Measurements from ENCODE around the gene BBX. TPM values are rescaled to one million over a fixed set of nuclear protein-coding genes. Genes with fewer than 3 reads are reported as not detected.

The BBX gene
- total and polyA plus RNA-seq, 7 experiments from 2014 or later, result 44.3 to 120 (median 93.4) TPM

GRCh38 chr3:107670986-107671385 is 148.2 kb downstream of the BBX start:
- Mint-ChIP-seq H3K27ac (no peak overlapping the region), H3K9me3 (no peaks in the 10 kb centered on the region), H3K4me3 (no peak overlapping the region), H3K27me3 (peaks cover 0 to 2% (median 0%) of the 10 kb centered on the region in 5 donors), H3K36me3 (peaks cover 0 to 4% (median 0%) of the 10 kb centered on the region in 5 donors), H3K4me1 (peaks cover 16 to 67% (median 45%) of the 10 kb centered on the region in 7 donors)
- intact Hi-C loops (cut with micrococcal nuclease), result loop anchor here in 1 of 2 donors (10.0 kb wide), 1 partner anchor 734 kb away; no protein-coding TSS in a partner anchor
- no peaks in the 10 kb centered on the region for H3K27me3 ChIP-seq (ENCODE audit: control insufficient read depth in 2 of 2, insufficient read depth in 2 of 2, low read length in 2 of 2)
- H3K4me3 ChIP-seq (ENCODE audit: low read length), result no peak overlapping the region
- no peaks in the 10 kb centered on the region for H3K9me3 ChIP-seq (ENCODE audit: control insufficient read depth in 2 of 3, low read length in 3 of 3)
- no peak for DNase-seq
- no peak overlapping the region for H3K27ac ChIP-seq (ENCODE audit: low read depth, low read length)
- H3K36me3 ChIP-seq (ENCODE audit: control insufficient read depth in 2 of 3, insufficient read depth in 3 of 3, low read length in 3 of 3), result no peaks in the 10 kb centered on the region
- CTCF ChIA-PET, result interaction anchor here (0.7 to 1.3 kb wide), 3 partner anchors 10 to 69 kb away, joined by 3 read pairs; no protein-coding TSS in a partner anchor
- ATAC-seq, result no peak
- H3K4me1 ChIP-seq (ENCODE audit: control insufficient read depth in 2 of 2, insufficient read depth in 2 of 2, low read length in 2 of 2), result no peaks in the 10 kb centered on the region
- POLR2A ChIA-PET, result interaction anchor here (0.9 kb wide), 1 partner anchor 15 kb away, joined by 3 read pairs; no protein-coding TSS in a partner anchor

GRCh38 chr3:107674371-107674770 is 151.6 kb downstream of the BBX start:
- Histone ChIP-seq H3K36me3 (ENCODE audit: control insufficient read depth in 2 of 3, insufficient read depth in 3 of 3, low read length in 3 of 3) (no peaks in the 10 kb centered on the region), H3K4me1 (ENCODE audit: control insufficient read depth in 2 of 2, insufficient read depth in 2 of 2, low read length in 2 of 2) (no peaks in the 10 kb centered on the region), H3K27me3 (ENCODE audit: control insufficient read depth in 2 of 2, insufficient read depth in 2 of 2, low read length in 2 of 2) (no peaks in the 10 kb centered on the region), H3K27ac (ENCODE audit: low read depth, low read length) (no peak overlapping the region), H3K9me3 (ENCODE audit: control insufficient read depth in 2 of 3, low read length in 3 of 3) (no peaks in the 10 kb centered on the region), H3K4me3 (ENCODE audit: low read length) (no peak overlapping the region)
- intact Hi-C loops (cut with micrococcal nuclease), result loop anchor here in 1 of 2 donors (10.0 kb wide), 1 partner anchor 730 kb away; no protein-coding TSS in a partner anchor
- ATAC-seq (no peak), DNase-seq (no peak)
- Mint-ChIP-seq H3K4me3 (peak overlapping the region in 3 of 10 donors; percentile 37 to 70 (median 51)), H3K27me3 (peaks cover 0 to 2% (median 0%) of the 10 kb centered on the region in 5 donors), H3K27ac (peak overlapping the region in 8 of 9 donors; percentile 9 to 94 (median 70)), H3K4me1 (peaks cover 14 to 51% (median 41%) of the 10 kb centered on the region in 7 donors), H3K36me3 (no peaks in the 10 kb centered on the region), H3K9me3 (no peaks in the 10 kb centered on the region)
- CTCF ChIA-PET, result interaction anchor here (1.2 to 4.6 kb wide), 4 partner anchors 10 to 68 kb away, joined by 4 to 59 read pairs (median 30); no protein-coding TSS in a partner anchor
- POLR2A ChIA-PET, result no interaction called here

GRCh38 chr3:107675233-107675900 is 152.6 kb downstream of the BBX start:
- Histone ChIP-seq H3K9me3 (ENCODE audit: control insufficient read depth in 2 of 3, low read length in 3 of 3) (no peaks in the 10 kb centered on the region), H3K4me1 (ENCODE audit: control insufficient read depth in 2 of 2, insufficient read depth in 2 of 2, low read length in 2 of 2) (no peaks in the 10 kb centered on the region), H3K27ac (ENCODE audit: low read depth, low read length) (no peak overlapping the region), H3K27me3 (ENCODE audit: control insufficient read depth in 2 of 2, insufficient read depth in 2 of 2, low read length in 2 of 2) (no peaks in the 10 kb centered on the region), H3K4me3 (ENCODE audit: low read length) (no peak overlapping the region), H3K36me3 (ENCODE audit: control insufficient read depth in 2 of 3, insufficient read depth in 3 of 3, low read length in 3 of 3) (no peaks in the 10 kb centered on the region)
- POLR2A ChIA-PET, result interaction anchor here (0.7 kb wide), 1 partner anchor 12 kb away, joined by 3 read pairs; no protein-coding TSS in a partner anchor
- Mint-ChIP-seq H3K27me3 (peaks cover 0 to 2% (median 0%) of the 10 kb centered on the region in 5 donors), H3K9me3 (peaks cover 0 to 2% (median 0%) of the 10 kb centered on the region in 11 donors), H3K36me3 (no peaks in the 10 kb centered on the region), H3K4me3 (peak overlapping the region in 7 of 10 donors; percentile 2 to 70 (median 30)), H3K4me1 (peaks cover 14 to 53% (median 43%) of the 10 kb centered on the region in 7 donors), H3K27ac (peak overlapping the region in 8 of 9 donors; percentile 9 to 94 (median 74))
- ATAC-seq, result peak; percentile 52
- CTCF ChIA-PET, result interaction anchor here (0.6 to 5.3 kb wide), 17 partner anchors 9 to 877 kb away, joined by 3 to 59 read pairs (median 4); no protein-coding TSS in a partner anchor
- DNase-seq, result no peak
- intact Hi-C loops (cut with micrococcal nuclease), result loop anchor here (5.0 to 10.0 kb wide), 7 partner anchors 122 to 877 kb away; no protein-coding TSS in a partner anchor

- Mint-ChIP-seq H3K36me3 (peaks cover 0 to 2% (median 0%) of the 10 kb centered on the region in 5 donors), H3K9me3 (peaks cover 0 to 2% (median 0%) of the 10 kb centered on the region in 11 donors), H3K4me3 (no peak overlapping the region), H3K27ac (peak overlapping the region in 4 of 9 donors; percentile 19 to 79 (median 53)), H3K4me1 (peaks cover 21 to 56% (median 48%) of the 10 kb centered on the region in 7 donors), H3K27me3 (peaks cover 0 to 2% (median 0%) of the 10 kb centered on the region in 5 donors)
- Histone ChIP-seq H3K4me3 (ENCODE audit: low read length) (no peak overlapping the region), H3K27me3 (ENCODE audit: control insufficient read depth in 2 of 2, insufficient read depth in 2 of 2, low read length in 2 of 2) (no peaks in the 10 kb centered on the region), H3K9me3 (ENCODE audit: control insufficient read depth in 2 of 3, low read length in 3 of 3) (no peaks in the 10 kb centered on the region), H3K36me3 (ENCODE audit: control insufficient read depth in 2 of 3, insufficient read depth in 3 of 3, low read length in 3 of 3) (no peaks in the 10 kb centered on the region), H3K27ac (ENCODE audit: low read depth, low read length) (no peak overlapping the region), H3K4me1 (ENCODE audit: control insufficient read depth in 2 of 2, insufficient read depth in 2 of 2, low read length in 2 of 2) (no peaks in the 10 kb centered on the region)
- POLR2A ChIA-PET, result interaction anchor here (0.7 kb wide), 2 partner anchors 10 to 60 kb away, joined by 3 to 4 read pairs; no protein-coding TSS in a partner anchor
- CTCF ChIA-PET, result interaction anchor here (0.5 to 5.3 kb wide), 19 partner anchors 8 to 728 kb away, joined by 3 to 59 read pairs (median 5); no protein-coding TSS in a partner anchor
- peak; percentile 49 for ATAC-seq
- intact Hi-C loops (cut with micrococcal nuclease), result loop anchor here (1.0 to 10.0 kb wide), 15 partner anchors 14 to 876 kb away; no protein-coding TSS in a partner anchor
- DNase-seq, result peak in 4 of 9 donors; percentile 10 to 52 (median 44)
These were observed 153.9 kb downstream of the BBX start for GRCh38 chr3:107676469-107677309.

GRCh38 chr3:107679921-107680320 is 157.2 kb downstream of the BBX start:
- DNase-seq (no peak), ATAC-seq (no peak)
- Histone ChIP-seq H3K27ac (ENCODE audit: low read depth, low read length) (no peak overlapping the region), H3K9me3 (ENCODE audit: control insufficient read depth in 2 of 3, low read length in 3 of 3) (no peaks in the 10 kb centered on the region), H3K36me3 (ENCODE audit: control insufficient read depth in 2 of 3, insufficient read depth in 3 of 3, low read length in 3 of 3) (no peaks in the 10 kb centered on the region), H3K27me3 (ENCODE audit: control insufficient read depth in 2 of 2, insufficient read depth in 2 of 2, low read length in 2 of 2) (no peaks in the 10 kb centered on the region), H3K4me1 (ENCODE audit: control insufficient read depth in 2 of 2, insufficient read depth in 2 of 2, low read length in 2 of 2) (peaks cover 6 to 15% of the 10 kb centered on the region in 2 donors), H3K4me3 (ENCODE audit: low read length) (no peak overlapping the region)
- Mint-ChIP-seq H3K4me3 (no peak overlapping the region), H3K27me3 (no peaks in the 10 kb centered on the region), H3K4me1 (peaks cover 27 to 64% (median 59%) of the 10 kb centered on the region in 7 donors), H3K27ac (no peak overlapping the region), H3K36me3 (peaks cover 0 to 2% (median 0%) of the 10 kb centered on the region in 5 donors), H3K9me3 (peaks cover 0 to 2% (median 0%) of the 10 kb centered on the region in 11 donors)
- intact Hi-C loops (cut with micrococcal nuclease), result loop anchor here (5.0 to 10.0 kb wide), 7 partner anchors 117 to 872 kb away; no protein-coding TSS in a partner anchor
- ChIA-PET POLR2A (no interaction called here), CTCF (interaction anchor here (5.3 kb wide), 1 partner anchor 9 kb away, joined by 39 read pairs; no protein-coding TSS in a partner anchor)

GRCh38 chr3:107680698-107681097 is 157.9 kb downstream of the BBX start:
- POLR2A ChIA-PET, result no interaction called here
- no peak for ATAC-seq
- Histone ChIP-seq H3K27ac (ENCODE audit: low read depth, low read length) (no peak overlapping the region), H3K4me1 (ENCODE audit: control insufficient read depth in 2 of 2, insufficient read depth in 2 of 2, low read length in 2 of 2) (peaks cover 6 to 22% of the 10 kb centered on the region in 2 donors), H3K27me3 (ENCODE audit: control insufficient read depth in 2 of 2, insufficient read depth in 2 of 2, low read length in 2 of 2) (no peaks in the 10 kb centered on the region), H3K36me3 (ENCODE audit: control insufficient read depth in 2 of 3, insufficient read depth in 3 of 3, low read length in 3 of 3) (no peaks in the 10 kb centered on the region), H3K9me3 (ENCODE audit: control insufficient read depth in 2 of 3, low read length in 3 of 3) (no peaks in the 10 kb centered on the region), H3K4me3 (ENCODE audit: low read length) (no peak overlapping the region)
- no peak for DNase-seq
- CTCF ChIA-PET, result interaction anchor here (0.6 kb wide), 1 partner anchor 247 kb away, joined by 3 read pairs; no protein-coding TSS in a partner anchor
- intact Hi-C loops (cut with micrococcal nuclease), result no loop called here
- peaks cover 21 to 65% (median 60%) of the 10 kb centered on the region in 7 donors for H3K4me1 Mint-ChIP-seq
- H3K9me3 Mint-ChIP-seq, result peaks cover 0 to 2% (median 0%) of the 10 kb centered on the region in 11 donors
- H3K4me3 Mint-ChIP-seq, result peak overlapping the region in 1 of 10 donors; percentile 32
- H3K36me3 Mint-ChIP-seq, result peaks cover 0 to 2% (median 0%) of the 10 kb centered on the region in 5 donors
- no peaks in the 10 kb centered on the region for H3K27me3 Mint-ChIP-seq
- H3K27ac Mint-ChIP-seq, result no peak overlapping the region

Data from naive thymus-derived CD4-positive, alpha-beta T cell (primary cell).